Fibroblast of lung (primary cell): ENCODE results near the gene KIAA0586. TPM values are rescaled to one million over a fixed set of nuclear protein-coding genes. Genes with fewer than 3 reads are reported as not detected.

Source experiments
- DNase-seq, 2 donors: peaks; one replicate each; pipeline versions ENCODE4 v3.0.0 to v3.0.0-alpha.2; 2010; ENCODE audit warnings: low read depth in 2 of 2
- H2AFZ ChIP-seq: 2 replicates; pipeline ENCODE4 v1.5.1; 2012; ENCODE audit warnings: low read length, control low read depth, inconsistent platforms
- H3K27ac ChIP-seq: 2 replicates; pipeline ENCODE4 v1.5.1; 2011; ENCODE audit warnings: low read length, control low read depth; ENCODE audit not compliant: insufficient read depth
- H3K27me3 ChIP-seq: 2 replicates; pipeline ENCODE4 v1.5.1; 2011; ENCODE audit warnings: mild to moderate bottlenecking, low read length; ENCODE audit not compliant: control insufficient read depth, insufficient read depth
- H3K36me3 ChIP-seq: 2 replicates; pipeline ENCODE4 v1.5.1; 2011; ENCODE audit warnings: low read length; ENCODE audit not compliant: control insufficient read depth, insufficient read depth
- H3K4me1 ChIP-seq: 2 replicates; pipeline ENCODE4 v1.5.1; 2011; ENCODE audit warnings: low read length; ENCODE audit not compliant: control insufficient read depth, insufficient read depth; ENCODE audit errors: extremely low read depth
- H3K4me2 ChIP-seq: 2 replicates; pipeline ENCODE4 v1.5.1; 2011; ENCODE audit warnings: low read length, control low read depth; ENCODE audit not compliant: insufficient read depth; ENCODE audit errors: extremely low read depth
- H3K4me3 ChIP-seq, 4 experiments: fragments of 200-600 bp in 1 of 4; sonication (generic) in 1 of 4; replicated peaks in 1 of 4; 2 replicates each; pipeline ENCODE4 v1.5.1; 2011 to 2016; ENCODE audit warnings: low read length in 4 of 4, low read depth in 3 of 4, mild to moderate bottlenecking in 3 of 4, control low read depth in 2 of 4, inconsistent platforms in 1 of 4, mixed read lengths in 1 of 4; ENCODE audit not compliant: insufficient read depth in 1 of 4; ENCODE audit errors: control extremely low read depth in 1 of 4
- H3K79me2 ChIP-seq: 2 replicates; pipeline ENCODE4 v1.5.1; 2012; ENCODE audit warnings: mild to moderate bottlenecking, low read length, inconsistent platforms; ENCODE audit not compliant: control insufficient read depth, insufficient read depth
- H3K9ac ChIP-seq: 2 replicates; pipeline ENCODE4 v1.5.1; 2011; ENCODE audit warnings: mild to moderate bottlenecking, low read length, control low read depth; ENCODE audit not compliant: insufficient read depth
- H3K9me3 ChIP-seq: 2 replicates; pipeline ENCODE4 v1.5.1; 2012; ENCODE audit warnings: low read depth, low read length; ENCODE audit not compliant: control insufficient read depth, insufficient read depth
- H4K20me1 ChIP-seq: 2 replicates; pipeline ENCODE4 v1.5.1; 2011; ENCODE audit warnings: low read length; ENCODE audit not compliant: control insufficient read depth, insufficient read depth; ENCODE audit errors: extremely low read depth
- CTCF ChIP-seq, 2 donors: IDR thresholded peaks in 1 of 2; conservative IDR thresholded peaks in 1 of 2; 1 replicate in 1 of 2; 2 replicates in 1 of 2; pipeline ENCODE4 v1.5.1; 2011 to 2012; ENCODE audit warnings: low read length in 2 of 2, control low read depth in 1 of 2, inconsistent platforms in 1 of 2, low read depth in 1 of 2, mild to moderate bottlenecking in 1 of 2
- EZH2 ChIP-seq: IDR thresholded peaks from 2 replicates; pipeline ENCODE4 v1.5.1; 2012; ENCODE audit warnings: low read length, control low read depth, mild to moderate bottlenecking; ENCODE audit errors: missing control alignments
- polyA plus RNA-seq, 2 donors: library from polyadenylated mRNA; depleted of rRNA in 1 of 2; stranded (reverse) in 1 of 2; unstranded in 1 of 2; fragments of >200 nt; gene quantifications; 2 replicates each; pipeline ENCODE4 v1.2.1, GENCODE V29; 2011 to 2012; ENCODE audit warnings: missing spikeins in 1 of 2
- total RNA-seq: library from RNA; depleted of rRNA; stranded (reverse); fragments of >200 nt; gene quantifications from 2 replicates; pipeline ENCODE4 v1.2.1, GENCODE V29; 2014

The KIAA0586 gene
- total and polyA plus RNA-seq, 2 donors (not counting 1 experiment from before 2014, with no cell fraction given): 17.8 to 18.9 TPM

- Histone ChIP-seq H3K4me3 (no peak overlapping the region), H3K4me2 (no peak overlapping the region), H3K9ac (no peak overlapping the region), H3K36me3 (no peaks in the 10 kb centered on the region), H4K20me1 (no peaks in the 10 kb centered on the region), H3K27ac (no peak overlapping the region), H3K4me1 (no peaks in the 10 kb centered on the region), H3K27me3 (no peaks in the 10 kb centered on the region), H3K9me3 (no peaks in the 10 kb centered on the region), H3K79me2 (no peaks in the 10 kb centered on the region), H2AFZ (no peak overlapping the region)
- no peak for TF ChIP-seq CTCF (conservative IDR thresholded peaks at IDR 0.05 in 1 of 2, IDR thresholded peaks at IDR 0.05 in 1 of 2; ENCODE audit: low read depth in 1 of 2, low read length in 2 of 2)
- TF ChIP-seq EZH2: no peak
- no peak for DNase-seq
Measured at GRCh38 chr14:58568322-58568721, 140.8 kb downstream of the KIAA0586 start.

- DNase-seq: no peak
- no peaks in the 10 kb centered on the region for H4K20me1 ChIP-seq
- no peak overlapping the region for H2AFZ ChIP-seq
- no peak overlapping the region for H3K4me2 ChIP-seq
- no peaks in the 10 kb centered on the region for H3K9me3 ChIP-seq
- H3K36me3 ChIP-seq: no peaks in the 10 kb centered on the region
- H3K9ac ChIP-seq: no peak overlapping the region
- TF ChIP-seq CTCF (conservative IDR thresholded peaks at IDR 0.05 in 1 of 2, IDR thresholded peaks at IDR 0.05 in 1 of 2; ENCODE audit: low read depth in 1 of 2, low read length in 2 of 2) (no peak), EZH2 (no peak)
- no peak overlapping the region for H3K4me3 ChIP-seq
- no peaks in the 10 kb centered on the region for H3K79me2 ChIP-seq
- H3K4me1 ChIP-seq: no peaks in the 10 kb centered on the region
- H3K27me3 ChIP-seq: no peaks in the 10 kb centered on the region
- H3K27ac ChIP-seq: no peak overlapping the region
Measured at GRCh38 chr14:58571256-58571655, 143.7 kb downstream of the KIAA0586 start.

GRCh38 chr14:58571769-58572472 lies 144.4 kb downstream of the KIAA0586 start:
- Histone ChIP-seq H3K27me3 (no peaks in the 10 kb centered on the region), H3K4me2 (peak overlapping the region; percentile 2), H3K27ac (no peak overlapping the region), H3K79me2 (no peaks in the 10 kb centered on the region), H2AFZ (no peak overlapping the region), H3K9ac (no peak overlapping the region), H4K20me1 (no peaks in the 10 kb centered on the region), H3K4me3 (no peak overlapping the region), H3K4me1 (no peaks in the 10 kb centered on the region), H3K9me3 (no peaks in the 10 kb centered on the region), H3K36me3 (no peaks in the 10 kb centered on the region)
- peak; percentile 21 to 72 for DNase-seq
- TF ChIP-seq CTCF (conservative IDR thresholded peaks at IDR 0.05 in 1 of 2, IDR thresholded peaks at IDR 0.05 in 1 of 2; ENCODE audit: low read depth in 1 of 2, low read length in 2 of 2) (no peak), EZH2 (no peak)
